Activated CD8-positive, alpha-beta T cell treated with anti-CD3 and anti-CD28 coated beads for 36 hours (primary cell): ENCODE data around the gene MRPS10. TPM values are rescaled to one million over a fixed set of nuclear protein-coding genes. Genes with fewer than 3 reads are reported as not detected.
"Not testable (repeated sequence)": the region's sequence is repeated elsewhere in the genome, so short reads cannot be mapped to it uniquely, and the experiment has no call there.

Source experiments
- ATAC-seq: fragments of 200-7000 bp; cut with Tn5 transposase; one replicate; pipeline ENCODE4 v1.10.0; 2021; ENCODE audit warnings: mild to moderate bottlenecking, moderate library complexity
- CTCF ChIA-PET: fragments of 350-600 bp; sonication (Branson Sonifier 250); formaldehyde crosslinking; loops from one replicate; lab custom pipeline; 2021; ENCODE audit warnings: antibody characterized with exemption; lab: Charles Lee
- POLR2A ChIA-PET: fragments of 350-600 bp; sonication (Branson Sonifier 250); formaldehyde crosslinking; loops from one replicate; lab custom pipeline; 2021; ENCODE audit warnings: antibody characterized with exemption; lab: Charles Lee
- DNase-seq: peaks from one replicate; pipeline ENCODE4 v3.0.0-alpha.2; 2020
- H3K27ac Mint-ChIP-seq: one replicate; pipeline ENCODE4 v1.8.0; 2021; ENCODE audit warnings: mild to moderate bottlenecking, mixed read lengths
- H3K27me3 Mint-ChIP-seq: one replicate; pipeline ENCODE4 v1.8.0; 2021; ENCODE audit warnings: mixed read lengths
- H3K36me3 Mint-ChIP-seq: one replicate; pipeline ENCODE4 v1.8.0; 2021; ENCODE audit warnings: low read depth, mixed read lengths
- H3K4me1 Mint-ChIP-seq: one replicate; pipeline ENCODE4 v1.8.0; 2021; ENCODE audit warnings: low read depth, mixed read lengths
- H3K4me3 Mint-ChIP-seq: one replicate; pipeline ENCODE4 v1.8.0; 2021; ENCODE audit warnings: mild to moderate bottlenecking, moderate library complexity, mixed read lengths
- H3K9me3 Mint-ChIP-seq: one replicate; pipeline ENCODE4 v1.8.0; 2021; ENCODE audit warnings: mixed read lengths
- CTCF ChIP-seq: fragments of 200-600 bp; IDR thresholded peaks from one replicate; pipeline ENCODE4 v1.8.0; 2022; ENCODE audit warnings: antibody characterized with exemption, mild to moderate bottlenecking
- intact Hi-C: fragments of 100-400 bp; cut with micrococcal nuclease; formaldehyde crosslinking; loops from one replicate; pipeline ENCODE4 v1.10.0; 2022
- total RNA-seq, 2 experiments: library from RNA; stranded (reverse); gene quantifications; one replicate each; pipeline ENCODE4 v1.2.3, GENCODE V29; 2021

Gene MRPS10
- total RNA-seq, 2 experiments from 2014 or later: 36.7 to 38.9 TPM

- ATAC-seq (no peak), DNase-seq (no peak)
- ChIA-PET POLR2A (no interaction called here), CTCF (no interaction called here)
- Mint-ChIP-seq H3K27ac (no peak overlapping the region), H3K4me3 (no peak overlapping the region), H3K4me1 (peaks cover 16% of the 10 kb centered on the region), H3K9me3 (no peaks in the 10 kb centered on the region), H3K27me3 (no peaks in the 10 kb centered on the region), H3K36me3 (peaks cover 42% of the 10 kb centered on the region)
- intact Hi-C loops: loop anchor here (10.0 kb wide), 1 partner anchor 286 kb away; the partner anchor contains the start of genes BYSL and MED20
- TF ChIP-seq CTCF: no peak
Measured at GRCh38 chr6:42210551-42210950, 7.1 kb downstream of the MRPS10 start.

GRCh38 chr6:42207559-42207958 lies 10.1 kb downstream of the MRPS10 start:
- POLR2A ChIA-PET, ATAC-seq, H3K4me3 Mint-ChIP-seq, H3K9me3 Mint-ChIP-seq, H3K4me1 Mint-ChIP-seq, H3K27ac Mint-ChIP-seq, H3K27me3 Mint-ChIP-seq, DNase-seq, intact Hi-C loops: not testable (repeated sequence)
- CTCF ChIA-PET: interaction anchor here (1.0 kb wide), 1 partner anchor 340 kb away, joined by 3 read pairs; no protein-coding TSS in a partner anchor
- peaks cover 39% of the 10 kb centered on the region for H3K36me3 Mint-ChIP-seq

- ChIA-PET CTCF (interaction anchor here (1.1 to 2.5 kb wide), 3 partner anchors 12 to 343 kb away, joined by 3 to 11 read pairs (median 4); no protein-coding TSS in a partner anchor), POLR2A (interaction anchor here (1.0 kb wide), 1 partner anchor 12 kb away, joined by 3 read pairs; no protein-coding TSS in a partner anchor)
- intact Hi-C loops: no loop called here
- Mint-ChIP-seq H3K4me3 (no peak overlapping the region), H3K9me3 (no peaks in the 10 kb centered on the region), H3K27ac (no peak overlapping the region), H3K36me3 (peaks cover 36% of the 10 kb centered on the region), H3K27me3 (no peaks in the 10 kb centered on the region), H3K4me1 (peaks cover 3% of the 10 kb centered on the region)
- ATAC-seq (no peak), DNase-seq (no peak)
- TF ChIP-seq CTCF: no peak
Measured at GRCh38 chr6:42204768-42205282, 12.8 kb downstream of the MRPS10 start.

GRCh38 chr6:42203183-42203582 lies 14.5 kb downstream of the MRPS10 start:
- H3K27ac Mint-ChIP-seq: no peak overlapping the region
- H3K27me3 Mint-ChIP-seq: no peaks in the 10 kb centered on the region
- TF ChIP-seq CTCF: no peak
- POLR2A ChIA-PET: no interaction called here
- DNase-seq (no peak), ATAC-seq (no peak)
- H3K9me3 Mint-ChIP-seq: no peaks in the 10 kb centered on the region
- H3K36me3 Mint-ChIP-seq: peaks cover 32% of the 10 kb centered on the region
- H3K4me3 Mint-ChIP-seq: no peak overlapping the region
- H3K4me1 Mint-ChIP-seq: peaks cover 6% of the 10 kb centered on the region
- intact Hi-C loops: no loop called here
- CTCF ChIA-PET: interaction anchor here (0.8 to 2.5 kb wide), 4 partner anchors 9 to 344 kb away, joined by 3 to 14 read pairs (median 8); no protein-coding TSS in a partner anchor

GRCh38 chr6:42202131-42202915 lies 15.3 kb downstream of the MRPS10 start:
- ATAC-seq, H3K4me3 Mint-ChIP-seq, H3K27ac Mint-ChIP-seq, H3K9me3 Mint-ChIP-seq, H3K4me1 Mint-ChIP-seq, H3K27me3 Mint-ChIP-seq, DNase-seq, intact Hi-C loops: not testable (repeated sequence)
- peaks cover 26% of the 10 kb centered on the region for H3K36me3 Mint-ChIP-seq
- POLR2A ChIA-PET: interaction anchor here (0.8 kb wide), 1 partner anchor 9 kb away, joined by 3 read pairs; no protein-coding TSS in a partner anchor
- CTCF ChIA-PET: interaction anchor here (0.8 to 2.5 kb wide), 4 partner anchors 8 to 345 kb away, joined by 3 to 14 read pairs (median 8); no protein-coding TSS in a partner anchor
